ENCODE data around the gene DNM3.

DNM3 gene

DNA sequence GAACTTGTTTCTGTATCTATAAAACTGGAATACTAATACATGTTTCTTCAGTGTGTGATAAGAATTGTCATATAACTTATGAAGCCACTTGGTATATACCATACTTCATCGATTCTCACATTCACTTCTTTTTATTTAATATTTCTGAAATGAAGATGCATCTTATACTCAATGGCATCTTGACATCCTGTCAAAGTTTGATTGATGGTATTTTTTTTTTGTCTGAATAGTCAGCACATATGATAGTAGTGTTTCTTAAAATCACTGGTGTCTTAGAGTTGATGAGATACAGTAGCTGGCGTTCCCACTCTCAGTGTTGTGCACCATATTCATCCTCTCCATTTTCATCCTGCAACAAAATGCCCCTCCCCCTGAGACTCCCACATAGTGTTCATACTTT is 544.7 kb downstream of the DNM3 start:
- H3K27ac ChIP-seq (ENCODE audit: extremely low read depth, low read depth, low read length) = no peak overlapping the region
- ChIA-PET CTCF (no interaction called here), POLR2A (no interaction called here)
- H3K4me1 ChIP-seq (ENCODE audit: control insufficient read depth, insufficient read depth, low read length) = no peaks in the 10 kb centered on the region
- no peak overlapping the region for H3K4me3 ChIP-seq (ENCODE audit: low read depth, low read length)
- TF ChIP-seq BCL11B (tag by site-specific recombination; IDR thresholded peaks at IDR 0.05; ENCODE audit: low read depth) (no peak), ZNF624 (tag by site-specific recombination; IDR thresholded peaks at IDR 0.05) (no peak), ZBTB48 (tag by site-specific recombination; IDR thresholded peaks at IDR 0.05) (no peak), ZFP37 (tag by site-specific recombination; IDR thresholded peaks at IDR 0.05) (no peak), ZSCAN23 (tag by site-specific recombination; IDR thresholded peaks at IDR 0.05) (no peak), ZNF132 (tag by site-specific recombination; IDR thresholded peaks at IDR 0.05; ENCODE audit: borderline replicate concordance) (no peak), ZNF274 (IDR thresholded peaks at IDR 0.05; ENCODE audit: low read length) (no peak), ZNF274 (tag by site-specific recombination; IDR thresholded peaks at IDR 0.05; ENCODE audit: borderline replicate concordance) (no peak), ZBTB8A (tag by site-specific recombination; IDR thresholded peaks at IDR 0.05) (no peak), SP7 (tag by site-specific recombination; IDR thresholded peaks at IDR 0.05) (no peak), SP2 (tag by site-specific recombination; IDR thresholded peaks at IDR 0.05) (no peak), ZNF549 (tag by site-specific recombination; IDR thresholded peaks at IDR 0.05) (no peak), ZNF24 (tag by site-specific recombination; IDR thresholded peaks at IDR 0.05) (no peak)
- TF ChIP-seq, protein P1, sequence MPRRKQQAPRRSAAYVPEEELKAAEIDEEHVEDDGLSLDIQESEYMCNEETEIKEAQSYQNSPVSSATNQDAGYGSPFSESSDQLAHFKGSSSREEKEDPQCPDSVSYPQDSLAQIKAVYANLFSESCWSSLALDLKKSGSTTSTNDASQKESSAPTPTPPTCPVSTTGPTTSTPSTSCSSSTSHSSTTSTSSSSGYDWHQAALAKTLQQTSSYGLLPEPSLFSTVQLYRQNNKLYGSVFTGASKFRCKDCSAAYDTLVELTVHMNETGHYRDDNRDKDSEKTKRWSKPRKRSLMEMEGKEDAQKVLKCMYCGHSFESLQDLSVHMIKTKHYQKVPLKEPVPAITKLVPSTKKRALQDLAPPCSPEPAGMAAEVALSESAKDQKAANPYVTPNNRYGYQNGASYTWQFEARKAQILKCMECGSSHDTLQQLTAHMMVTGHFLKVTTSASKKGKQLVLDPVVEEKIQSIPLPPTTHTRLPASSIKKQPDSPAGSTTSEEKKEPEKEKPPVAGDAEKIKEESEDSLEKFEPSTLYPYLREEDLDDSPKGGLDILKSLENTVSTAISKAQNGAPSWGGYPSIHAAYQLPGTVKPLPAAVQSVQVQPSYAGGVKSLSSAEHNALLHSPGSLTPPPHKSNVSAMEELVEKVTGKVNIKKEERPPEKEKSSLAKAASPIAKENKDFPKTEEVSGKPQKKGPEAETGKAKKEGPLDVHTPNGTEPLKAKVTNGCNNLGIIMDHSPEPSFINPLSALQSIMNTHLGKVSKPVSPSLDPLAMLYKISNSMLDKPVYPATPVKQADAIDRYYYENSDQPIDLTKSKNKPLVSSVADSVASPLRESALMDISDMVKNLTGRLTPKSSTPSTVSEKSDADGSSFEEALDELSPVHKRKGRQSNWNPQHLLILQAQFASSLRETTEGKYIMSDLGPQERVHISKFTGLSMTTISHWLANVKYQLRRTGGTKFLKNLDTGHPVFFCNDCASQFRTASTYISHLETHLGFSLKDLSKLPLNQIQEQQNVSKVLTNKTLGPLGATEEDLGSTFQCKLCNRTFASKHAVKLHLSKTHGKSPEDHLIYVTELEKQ (tag by site-specific recombination; IDR thresholded peaks at IDR 0.05; ENCODE audit: borderline replicate concordance) = no peak
- TF ChIP-seq, protein P2, sequence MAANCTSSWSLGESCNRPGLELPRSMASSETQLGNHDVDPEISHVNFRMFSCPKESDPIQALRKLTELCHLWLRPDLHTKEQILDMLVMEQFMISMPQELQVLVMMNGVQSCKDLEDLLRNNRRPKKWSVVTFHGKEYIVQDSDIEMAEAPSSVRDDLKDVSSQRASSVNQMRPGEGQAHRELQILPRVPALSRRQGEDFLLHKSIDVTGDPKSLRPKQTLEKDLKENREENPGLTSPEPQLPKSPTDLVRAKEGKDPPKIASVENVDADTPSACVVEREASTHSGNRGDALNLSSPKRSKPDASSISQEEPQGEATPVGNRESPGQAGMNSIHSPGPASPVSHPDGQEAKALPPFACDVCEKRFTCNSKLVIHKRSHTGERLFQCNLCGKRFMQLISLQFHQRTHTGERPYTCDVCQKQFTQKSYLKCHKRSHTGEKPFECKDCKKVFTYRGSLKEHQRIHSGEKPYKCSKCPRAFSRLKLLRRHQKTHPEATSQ (tag by site-specific recombination; IDR thresholded peaks at IDR 0.05) = no peak
- TF ChIP-seq, protein P3, sequence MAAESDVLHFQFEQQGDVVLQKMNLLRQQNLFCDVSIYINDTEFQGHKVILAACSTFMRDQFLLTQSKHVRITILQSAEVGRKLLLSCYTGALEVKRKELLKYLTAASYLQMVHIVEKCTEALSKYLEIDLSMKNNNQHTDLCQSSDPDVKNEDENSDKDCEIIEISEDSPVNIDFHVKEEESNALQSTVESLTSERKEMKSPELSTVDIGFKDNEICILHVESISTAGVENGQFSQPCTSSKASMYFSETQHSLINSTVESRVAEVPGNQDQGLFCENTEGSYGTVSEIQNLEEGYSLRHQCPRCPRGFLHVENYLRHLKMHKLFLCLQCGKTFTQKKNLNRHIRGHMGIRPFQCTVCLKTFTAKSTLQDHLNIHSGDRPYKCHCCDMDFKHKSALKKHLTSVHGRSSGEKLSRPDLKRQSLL (tag by site-specific recombination; IDR thresholded peaks at IDR 0.05) = no peak
- H3K9me3 ChIP-seq (ENCODE audit: control insufficient read depth, insufficient read depth, low read depth, low read length) = no peaks in the 10 kb centered on the region
- H3K36me3 ChIP-seq (ENCODE audit: control insufficient read depth in 2 of 2, insufficient read depth in 1 of 2, low read length in 2 of 2) = no peaks in the 10 kb centered on the region

DNA sequence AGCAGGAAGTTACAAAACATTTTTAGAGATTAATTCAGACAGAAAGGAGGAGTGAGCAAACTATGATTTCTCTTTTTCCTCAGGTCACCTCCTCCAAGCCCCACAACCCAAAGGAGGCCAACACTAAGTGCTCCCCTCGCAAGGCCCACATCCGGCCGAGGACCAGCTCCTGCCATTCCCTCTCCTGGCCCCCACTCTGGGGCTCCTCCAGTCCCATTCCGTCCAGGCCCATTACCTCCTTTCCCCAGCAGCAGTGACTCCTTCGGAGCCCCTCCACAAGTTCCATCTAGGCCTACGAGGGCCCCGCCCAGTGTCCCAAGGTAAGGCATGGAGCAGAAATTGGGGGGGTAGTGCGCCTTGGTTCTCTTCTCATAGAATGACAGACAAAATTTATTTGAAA is 547.2 kb downstream of the DNM3 start:
- Histone ChIP-seq H3K27ac (ENCODE audit: extremely low read depth, low read depth, low read length) (no peak overlapping the region), H3K4me3 (ENCODE audit: low read depth, low read length) (no peak overlapping the region), H3K9me3 (ENCODE audit: control insufficient read depth, insufficient read depth, low read depth, low read length) (no peaks in the 10 kb centered on the region), H3K36me3 (ENCODE audit: control insufficient read depth in 2 of 2, insufficient read depth in 1 of 2, low read length in 2 of 2) (no peaks in the 10 kb centered on the region), H3K4me1 (ENCODE audit: control insufficient read depth, insufficient read depth, low read length) (no peaks in the 10 kb centered on the region)
- POLR2A ChIA-PET = no interaction called here
- TF ChIP-seq ZNF658 (tag by site-specific recombination; IDR thresholded peaks at IDR 0.05) (no peak), ZNF341 (tag by site-specific recombination; IDR thresholded peaks at IDR 0.05; ENCODE audit: low read depth) (no peak), ZNF223 (tag by site-specific recombination; IDR thresholded peaks at IDR 0.05) (no peak), ZBTB1 (tag by site-specific recombination; IDR thresholded peaks at IDR 0.05) (no peak), KLF9 (tag by site-specific recombination; IDR thresholded peaks at IDR 0.05; ENCODE audit: low read depth) (no peak), ZNF660 (tag by site-specific recombination; IDR thresholded peaks at IDR 0.05) (no peak), ZFHX2 (tag by site-specific recombination; conservative IDR thresholded peaks at IDR 0.05) (no peak), ZXDB (tag by site-specific recombination; IDR thresholded peaks at IDR 0.05) (no peak), ZNF600 (tag by site-specific recombination; IDR thresholded peaks at IDR 0.05) (no peak), ZNF354C (tag by site-specific recombination; IDR thresholded peaks at IDR 0.05; ENCODE audit: borderline replicate concordance, low read depth) (no peak), ZNF548 (tag by site-specific recombination; IDR thresholded peaks at IDR 0.05) (no peak)
- TF ChIP-seq, protein P2 (tag by site-specific recombination; IDR thresholded peaks at IDR 0.05) = no peak
- TF ChIP-seq, protein P4, sequence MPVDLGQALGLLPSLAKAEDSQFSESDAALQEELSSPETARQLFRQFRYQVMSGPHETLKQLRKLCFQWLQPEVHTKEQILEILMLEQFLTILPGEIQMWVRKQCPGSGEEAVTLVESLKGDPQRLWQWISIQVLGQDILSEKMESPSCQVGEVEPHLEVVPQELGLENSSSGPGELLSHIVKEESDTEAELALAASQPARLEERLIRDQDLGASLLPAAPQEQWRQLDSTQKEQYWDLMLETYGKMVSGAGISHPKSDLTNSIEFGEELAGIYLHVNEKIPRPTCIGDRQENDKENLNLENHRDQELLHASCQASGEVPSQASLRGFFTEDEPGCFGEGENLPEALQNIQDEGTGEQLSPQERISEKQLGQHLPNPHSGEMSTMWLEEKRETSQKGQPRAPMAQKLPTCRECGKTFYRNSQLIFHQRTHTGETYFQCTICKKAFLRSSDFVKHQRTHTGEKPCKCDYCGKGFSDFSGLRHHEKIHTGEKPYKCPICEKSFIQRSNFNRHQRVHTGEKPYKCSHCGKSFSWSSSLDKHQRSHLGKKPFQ (tag by site-specific recombination; IDR thresholded peaks at IDR 0.05) = no peak
- CTCF ChIA-PET = no interaction called here
